Kidney (tissue), 14 donors: ENCODE measurements around the gene KRTAP20-4. TPM values are rescaled to one million over a fixed set of nuclear protein-coding genes. Genes with fewer than 3 reads are reported as not detected.

Source experiments
- DNase-seq, 5 donors: peaks; one replicate each; pipeline ENCODE4 v3.0.0-alpha.2; 2013 to 2020
- FAIRE-seq: peaks from 2 replicates; lab custom pipeline; 2012; peaks lifted over from hg19 to GRCh38; lab: Jason Lieb, UNC
- H3K27ac ChIP-seq, 2 donors: one replicate each; pipeline ENCODE4 v1.7.0; 2013; ENCODE audit warnings: low read depth in 2 of 2, low read length in 2 of 2, inconsistent platforms in 1 of 2
- H3K27me3 ChIP-seq: one replicate; pipeline ENCODE4 v1.7.1; 2013; ENCODE audit warnings: low read length, inconsistent platforms; ENCODE audit not compliant: control insufficient read depth, insufficient read depth
- H3K36me3 ChIP-seq, 3 donors: one replicate each; pipeline versions ENCODE4 v1.7.0 to v1.7.1; 2013; ENCODE audit warnings: low read length in 3 of 3, control low read depth in 1 of 3, inconsistent platforms in 1 of 3; ENCODE audit not compliant: insufficient read depth in 3 of 3, control insufficient read depth in 2 of 3
- H3K4me1 ChIP-seq, 3 donors: one replicate each; pipeline versions ENCODE4 v1.7.0 to v1.7.1; 2013; ENCODE audit warnings: low read length in 3 of 3, inconsistent platforms in 1 of 3, low read depth in 1 of 3; ENCODE audit not compliant: control insufficient read depth in 2 of 3, insufficient read depth in 2 of 3
- H3K4me3 ChIP-seq, 3 donors: one replicate each; pipeline versions ENCODE4 v1.7.0 to v1.8.1; 2013; ENCODE audit warnings: low read length in 3 of 3, control low read depth in 1 of 3, inconsistent platforms in 1 of 3
- H3K9ac ChIP-seq, 3 donors: one replicate each; pipeline versions ENCODE4 v1.7.0 to v1.7.1; 2013; ENCODE audit warnings: low read length in 3 of 3, control low read depth in 1 of 3, inconsistent platforms in 1 of 3
- H3K9me3 ChIP-seq, 3 donors: one replicate each; pipeline versions ENCODE4 v1.7.0 to v1.7.1; 2013; ENCODE audit warnings: low read length in 3 of 3, control low read depth in 1 of 3, inconsistent platforms in 1 of 3; ENCODE audit not compliant: control insufficient read depth in 2 of 3, insufficient read depth in 1 of 3
- intact Hi-C: fragments of 100-400 bp; cut with DNase I; formaldehyde crosslinking; loops from one replicate; pipeline ENCODE4 v1.11.1; 2022
- polyA plus RNA-seq: library from polyadenylated mRNA; stranded (reverse); fragments of 350-450 nt; fragmentation: Illumina TruSeq; extraction: RNeasy Lipid Tissue Mini Kit (QIAGEN cat#74804); gene quantifications from one replicate; pipeline ENCODE4 v1.2.3, GENCODE V29; 2014; ENCODE audit warnings: low read depth, low replicate concordance; ENCODE audit not compliant: insufficient read depth
- total RNA-seq: library from RNA; stranded (reverse); fragmentation: NEBNext Ultra II Directional; extraction: Animal tissue kit (Norgen Biotek cat#: 25700); gene quantifications from one replicate; pipeline ENCODE4 v1.2.1, GENCODE V29; 2021
- TF ChIP-seq, protein P1 (sequence below): IDR thresholded peaks from 3 replicates; pipeline ENCODE4 v1.5.1; 2012; ENCODE audit warnings: mild to moderate bottlenecking, moderate library complexity, borderline replicate concordance; ENCODE audit not compliant: insufficient read depth; ENCODE audit errors: extremely low read depth
- donor health status: control.
- donor health status: control.
- donor health status: control.
- donor health status: control.
- donor health status: control.
- donor health status: DM: yes; HTN: yes; CAD: no.
- donor health status: Normal renal cell carcinoma (clear cell type).

The KRTAP20-4 gene
- total and polyA plus RNA-seq, 2 donors from 2014 or later, result not detected

DNA sequence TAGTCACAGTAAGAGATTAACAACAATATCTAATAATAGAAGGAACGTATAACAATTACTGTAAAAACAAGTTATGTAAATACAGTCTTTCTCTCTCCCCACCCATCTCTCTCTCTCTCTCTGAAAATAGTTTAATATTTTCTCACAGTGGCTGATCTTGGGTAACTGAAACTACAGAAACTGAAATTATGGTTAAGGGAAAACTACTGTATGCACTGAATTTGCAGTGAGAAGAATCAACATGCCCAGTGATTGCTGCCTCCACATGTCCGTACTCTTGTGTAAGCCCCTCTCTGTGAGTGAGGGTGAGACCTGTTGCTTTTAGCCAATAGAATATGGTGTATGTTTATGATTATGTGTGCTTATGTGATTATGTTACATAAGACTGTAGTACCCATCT lies 8.3 kb upstream of the KRTAP20-4 start:
- H3K9ac ChIP-seq, result no peak overlapping the region
- no peak for FAIRE-seq
- intact Hi-C loops, result no loop called here
- no peak overlapping the region for H3K27ac ChIP-seq
- no peaks in the 10 kb centered on the region for H3K27me3 ChIP-seq
- TF ChIP-seq, protein P1, sequence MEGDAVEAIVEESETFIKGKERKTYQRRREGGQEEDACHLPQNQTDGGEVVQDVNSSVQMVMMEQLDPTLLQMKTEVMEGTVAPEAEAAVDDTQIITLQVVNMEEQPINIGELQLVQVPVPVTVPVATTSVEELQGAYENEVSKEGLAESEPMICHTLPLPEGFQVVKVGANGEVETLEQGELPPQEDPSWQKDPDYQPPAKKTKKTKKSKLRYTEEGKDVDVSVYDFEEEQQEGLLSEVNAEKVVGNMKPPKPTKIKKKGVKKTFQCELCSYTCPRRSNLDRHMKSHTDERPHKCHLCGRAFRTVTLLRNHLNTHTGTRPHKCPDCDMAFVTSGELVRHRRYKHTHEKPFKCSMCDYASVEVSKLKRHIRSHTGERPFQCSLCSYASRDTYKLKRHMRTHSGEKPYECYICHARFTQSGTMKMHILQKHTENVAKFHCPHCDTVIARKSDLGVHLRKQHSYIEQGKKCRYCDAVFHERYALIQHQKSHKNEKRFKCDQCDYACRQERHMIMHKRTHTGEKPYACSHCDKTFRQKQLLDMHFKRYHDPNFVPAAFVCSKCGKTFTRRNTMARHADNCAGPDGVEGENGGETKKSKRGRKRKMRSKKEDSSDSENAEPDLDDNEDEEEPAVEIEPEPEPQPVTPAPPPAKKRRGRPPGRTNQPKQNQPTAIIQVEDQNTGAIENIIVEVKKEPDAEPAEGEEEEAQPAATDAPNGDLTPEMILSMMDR, result no peak
- no peak overlapping the region for H3K4me3 ChIP-seq
- no peaks in the 10 kb centered on the region for H3K4me1 ChIP-seq
- no peaks in the 10 kb centered on the region for H3K36me3 ChIP-seq
- DNase-seq, result no peak
- H3K9me3 ChIP-seq, result no peaks in the 10 kb centered on the region

DNA sequence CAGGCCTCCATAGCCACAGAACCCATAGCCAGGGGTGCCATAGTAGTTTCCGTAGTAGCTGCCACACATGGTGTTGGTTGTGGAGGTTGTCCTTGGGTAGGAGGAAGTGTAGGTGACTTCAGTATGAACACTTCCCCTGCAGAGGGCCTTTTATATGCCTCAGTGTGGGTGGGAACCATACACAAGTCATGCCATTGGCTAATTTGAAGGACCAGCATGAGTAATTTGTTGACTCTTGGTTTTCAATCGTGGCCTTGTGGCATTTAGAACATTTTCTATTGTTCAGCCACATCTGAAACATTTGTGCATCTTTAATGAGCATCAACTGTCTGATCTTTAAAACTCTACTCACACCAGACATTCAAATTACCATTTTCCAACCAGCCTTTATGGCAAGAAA lies 6.6 kb upstream of the KRTAP20-4 start, which contains the start of gene KRTAP6-1:
Gene KRTAP6-1, minus strand, starts transcription at position 95 of the 400 bp plus-strand sequence. Its CDS starts 26 bp downstream, at position 69.
- DNase-seq (no peak), FAIRE-seq (no peak)
- TF ChIP-seq, protein P1, result no peak
- Histone ChIP-seq H3K9me3 (no peaks in the 10 kb centered on the region), H3K27me3 (no peaks in the 10 kb centered on the region), H3K4me3 (no peak within 1 kb of the TSS), H3K27ac (no peak within 1 kb of the TSS), H3K9ac (no peak within 1 kb of the TSS), H3K36me3 (no peaks in the 10 kb centered on the region), H3K4me1 (no peaks in the 10 kb centered on the region)
- intact Hi-C loops, result no loop called here

DNA sequence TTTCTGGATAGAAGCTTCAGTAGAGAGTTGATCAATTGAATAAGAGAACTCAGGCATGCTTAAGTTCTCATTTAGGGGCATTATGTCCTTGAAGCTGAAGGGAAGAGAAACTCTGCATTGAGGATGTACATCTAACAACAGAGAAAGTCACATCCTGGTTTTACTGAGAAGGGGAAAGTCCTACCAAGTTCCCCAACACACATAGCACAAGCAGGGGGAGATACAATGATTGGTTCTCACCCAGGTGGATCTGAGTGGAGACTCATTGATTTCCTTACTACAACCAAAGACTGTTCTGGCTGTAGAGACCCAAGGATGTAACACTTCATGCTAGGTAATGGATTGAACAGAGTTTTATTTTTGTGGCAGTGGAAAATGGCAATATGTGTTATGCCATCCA lies 5.2 kb upstream of the KRTAP20-4 start:
- Histone ChIP-seq H3K27ac (no peak overlapping the region), H3K36me3 (no peaks in the 10 kb centered on the region), H3K4me3 (no peak overlapping the region), H3K9ac (no peak overlapping the region), H3K4me1 (no peaks in the 10 kb centered on the region), H3K9me3 (no peaks in the 10 kb centered on the region), H3K27me3 (no peaks in the 10 kb centered on the region)
- TF ChIP-seq, protein P1, result no peak
- intact Hi-C loops, result no loop called here
- DNase-seq (no peak), FAIRE-seq (no peak)

DNA sequence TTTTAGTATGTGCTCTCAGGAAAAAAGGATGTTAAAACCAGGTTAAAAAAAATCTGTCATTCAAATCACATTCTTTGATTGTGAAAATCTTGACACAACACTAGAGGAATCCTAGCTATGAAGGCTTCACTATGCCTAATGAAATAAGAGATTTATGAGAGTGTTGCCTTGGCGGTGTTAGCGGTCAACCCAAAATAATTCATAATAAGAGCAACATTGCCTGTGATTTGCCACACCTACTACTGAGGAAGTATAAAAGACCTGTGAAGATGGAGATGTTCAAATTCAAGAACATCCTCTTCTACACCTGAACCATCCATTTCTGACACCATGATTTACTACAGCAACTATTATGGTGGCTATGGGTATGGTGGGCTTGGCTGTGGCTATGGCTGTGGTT lies 4.3 kb upstream of the KRTAP20-4 start, which contains the start of gene KRTAP20-1:
Gene KRTAP20-1, plus strand, starts transcription at position 301 of the 400 bp plus-strand sequence. Its CDS starts 30 bp downstream, at position 331.
- H3K9ac ChIP-seq, result no peak within 1 kb of the TSS
- intact Hi-C loops, result no loop called here
- FAIRE-seq, result no peak

More for the DNA sequence above, 4.3 kb upstream of the KRTAP20-4 start, which contains the start of gene KRTAP20-1:
- no peak for DNase-seq
- no peaks in the 10 kb centered on the region for H3K36me3 ChIP-seq
- H3K27me3 ChIP-seq, result no peaks in the 10 kb centered on the region
- H3K9me3 ChIP-seq, result no peaks in the 10 kb centered on the region
- no peak within 1 kb of the TSS for H3K27ac ChIP-seq
- no peaks in the 10 kb centered on the region for H3K4me1 ChIP-seq
- TF ChIP-seq, protein P1, result no peak
- H3K4me3 ChIP-seq, result no peak within 1 kb of the TSS
